T-cell (primary cell): ENCODE data around the gene SLC9A5. TPM values are rescaled to one million over a fixed set of nuclear protein-coding genes. Genes with fewer than 3 reads are reported as not detected.

ENCODE experiments used
- ATAC-seq, 4 experiments: fragments of 200-7000 bp in 3 of 4; fragments of 150-1000 bp in 1 of 4; cut with Tn5 transposase; replicated peaks in 1 of 4; 1 replicate in 3 of 4; 2 replicates in 1 of 4; pipeline ENCODE4 v1.10.0; 2021; ENCODE audit warnings: moderate library complexity in 3 of 4, mild to moderate bottlenecking in 2 of 4, moderate number of reproducible peaks in 1 of 4
- CTCF ChIA-PET, 2 donors: fragments of 300-600 bp; sonication (Branson Sonifier 250); formaldehyde crosslinking; loops; one replicate each; lab custom pipeline; 2022; ENCODE audit warnings: antibody characterized with exemption in 2 of 2; lab: Charles Lee
- POLR2A ChIA-PET, 2 donors: fragments of 300-600 bp; sonication (Branson Sonifier 250); formaldehyde crosslinking; loops; one replicate each; lab custom pipeline; 2022; ENCODE audit warnings: antibody characterized with exemption in 2 of 2; lab: Charles Lee
- DNase-seq, 35 experiments: peaks; one replicate each; pipeline versions ENCODE4 v3.0.0 to v3.0.0-alpha.2; 2013 to 2023
- H3K27ac ChIP-seq: one replicate; pipeline ENCODE4 v1.5.1; 2013; ENCODE audit warnings: low read length
- H3K27me3 ChIP-seq, 2 experiments: replicated peaks in 1 of 2; 1 replicate in 1 of 2; 2 replicates in 1 of 2; pipeline versions ENCODE4 v1.6.1 to v1.7.0; 2013; ENCODE audit warnings: low read length in 1 of 2, mixed read lengths in 1 of 2; ENCODE audit not compliant: control insufficient read depth in 2 of 2, insufficient read depth in 2 of 2; ENCODE audit errors: extremely low read depth in 1 of 2
- H3K36me3 ChIP-seq, 2 donors: 1 replicate in 1 of 2; 2 replicates in 1 of 2; pipeline versions ENCODE4 v1.6.1 to v1.7.0; 2013; ENCODE audit warnings: low read length in 1 of 2; ENCODE audit not compliant: control insufficient read depth in 2 of 2, insufficient read depth in 1 of 2; ENCODE audit errors: extremely low read depth in 1 of 2
- H3K4me1 ChIP-seq, 2 experiments: 1 replicate in 1 of 2; 2 replicates in 1 of 2; pipeline versions ENCODE4 v1.6.1 to v1.7.0; 2013; ENCODE audit warnings: low read length in 2 of 2, mixed read lengths in 1 of 2; ENCODE audit not compliant: insufficient read depth in 2 of 2, control insufficient read depth in 1 of 2; ENCODE audit errors: extremely low read depth in 1 of 2
- H3K4me3 ChIP-seq, 2 donors: 1 replicate in 1 of 2; 2 replicates in 1 of 2; pipeline versions ENCODE4 v1.5.1 to v1.7.0; 2013; ENCODE audit warnings: mild to moderate bottlenecking in 2 of 2, low read length in 1 of 2, moderate library complexity in 1 of 2; ENCODE audit not compliant: control insufficient read depth in 1 of 2; ENCODE audit errors: extremely low read depth in 1 of 2
- H3K9me3 ChIP-seq: 2 replicates; pipeline ENCODE4 v1.7.0; 2013
- H3K27ac Mint-ChIP-seq, 2 donors: one replicate each; pipeline ENCODE4 v1.8.0; 2020 to 2021; ENCODE audit warnings: mild to moderate bottlenecking in 2 of 2, mixed read lengths in 2 of 2
- H3K27me3 Mint-ChIP-seq, 2 donors: one replicate each; pipeline ENCODE4 v1.8.0; 2021 to 2022; ENCODE audit warnings: mixed read lengths in 2 of 2
- H3K36me3 Mint-ChIP-seq: one replicate; pipeline ENCODE4 v1.8.0; 2021; ENCODE audit warnings: mixed read lengths
- H3K4me1 Mint-ChIP-seq, 3 donors: one replicate each; pipeline ENCODE4 v1.8.0; 2020 to 2022; ENCODE audit warnings: mixed read lengths in 3 of 3, mild to moderate bottlenecking in 1 of 3
- H3K4me3 Mint-ChIP-seq, 3 donors: one replicate each; pipeline ENCODE4 v1.8.0; 2020 to 2022; ENCODE audit warnings: mild to moderate bottlenecking in 3 of 3, mixed read lengths in 3 of 3, moderate library complexity in 3 of 3
- H3K9me3 Mint-ChIP-seq, 3 donors: one replicate each; pipeline ENCODE4 v1.8.0; 2020 to 2022; ENCODE audit warnings: mixed read lengths in 3 of 3
- WGBS: methylation state at CpG from one replicate; pipeline ENCODE4 v1.1.5; 2013; ENCODE audit warnings: missing lambda C conversion rate; ENCODE audit not compliant: insufficient coverage; 5-methylcytosine and 5-hydroxymethylcytosine counted together
- total RNA-seq, 35 experiments: library from RNA in 6 of 35; stranded (reverse) in 6 of 35; fragments of 120-200 nt in 1 of 35; gene quantifications; one replicate each; pipeline versions ENCODE4 v1.2.1 to v1.2.4 and lab custom pipeline; 2013 to 2026

SLC9A5 gene
- total RNA-seq, 5 donors from 2014 or later (not counting 1 experiment from before 2014, with no cell fraction given): 1.4 to 2.3 (median 2.2) TPM

DNA sequence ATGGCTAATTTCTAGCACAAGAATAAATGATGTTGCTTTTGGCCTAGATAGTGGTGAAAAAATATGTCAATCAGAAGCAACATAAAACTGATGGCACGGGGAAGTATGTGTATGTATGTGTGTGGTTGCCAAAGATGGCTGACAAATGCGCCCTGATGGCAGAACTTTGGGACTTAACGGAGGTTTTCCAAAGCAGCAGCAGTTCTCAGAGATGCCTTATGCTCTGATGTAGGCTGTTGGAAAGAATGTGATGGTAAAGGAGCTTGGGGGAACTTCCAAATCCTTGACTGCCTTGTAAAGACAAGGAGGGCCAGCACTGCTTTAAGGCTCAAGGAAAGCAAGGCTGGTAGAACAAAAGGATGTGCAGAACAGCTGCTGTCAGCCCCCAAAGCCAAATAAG is 61.8 kb downstream of the SLC9A5 start:
- Histone ChIP-seq H3K4me3 (no peak overlapping the region), H3K9me3 (no peaks in the 10 kb centered on the region), H3K27me3 (no peaks in the 10 kb centered on the region), H3K27ac (no peak overlapping the region), H3K4me1 (no peaks in the 10 kb centered on the region), H3K36me3 (no peaks in the 10 kb centered on the region)
- Mint-ChIP-seq H3K27me3 (peaks cover 5 to 11% of the 10 kb centered on the region in 2 donors), H3K36me3 (no peaks in the 10 kb centered on the region), H3K4me3 (no peak overlapping the region), H3K9me3 (no peaks in the 10 kb centered on the region), H3K4me1 (peaks cover 0 to 10% (median 3%) of the 10 kb centered on the region in 3 donors), H3K27ac (no peak overlapping the region)
- ATAC-seq: no peak
- ChIA-PET CTCF (no interaction called here), POLR2A (no interaction called here)
- no peak for DNase-seq
- WGBS: 100% methylated on average over 3 of the region's 3 CpGs

DNA sequence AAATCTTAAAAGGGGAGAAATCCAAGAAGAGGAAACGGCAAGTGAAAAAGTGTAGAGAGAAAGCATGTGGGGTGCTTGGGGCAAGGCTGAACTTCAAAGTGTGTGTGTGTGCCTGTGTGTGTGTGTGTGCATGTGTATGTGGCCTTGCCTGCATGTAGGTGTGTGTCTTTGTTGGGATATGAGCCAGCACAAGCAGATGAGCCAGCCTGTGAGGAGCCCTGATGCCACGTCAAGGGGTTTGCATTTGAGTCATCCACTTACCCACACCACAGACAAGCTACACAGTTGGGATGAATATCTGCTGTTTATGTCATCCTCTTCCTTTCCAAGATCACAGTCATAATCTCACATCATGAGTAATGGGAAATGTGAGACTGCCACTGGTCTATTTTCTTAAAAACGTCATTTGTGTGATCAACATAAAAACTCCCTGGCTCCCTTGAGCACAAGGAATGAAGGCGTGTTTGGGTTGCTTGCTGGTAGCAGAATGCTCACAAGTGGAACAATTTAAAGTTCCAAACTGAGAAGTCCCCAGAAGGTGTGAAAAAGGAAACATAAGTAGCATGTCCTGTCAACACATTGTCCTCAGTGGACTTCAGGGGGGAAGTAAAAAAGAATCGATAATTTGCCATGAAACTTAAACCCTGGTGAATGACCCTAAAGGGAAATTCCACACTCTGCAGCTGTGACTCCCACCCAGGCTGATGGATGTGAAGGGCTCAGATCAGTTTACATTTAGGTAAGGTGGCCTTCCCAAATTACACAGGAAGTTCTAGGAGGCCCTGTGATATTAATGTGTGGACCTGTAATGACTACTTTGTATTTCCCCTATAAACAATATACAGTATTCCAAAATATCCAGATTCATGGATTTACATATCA is 63.1 kb downstream of the SLC9A5 start:
- DNase-seq (peak in 2 of 35 experiments; percentile 9 to 16), ATAC-seq (peak; percentile 43 to 53 (median 49))
- Histone ChIP-seq H3K36me3 (no peaks in the 10 kb centered on the region), H3K9me3 (no peaks in the 10 kb centered on the region), H3K27me3 (peaks cover 0 to 6% of the 10 kb centered on the region in 2 experiments), H3K4me3 (no peak overlapping the region), H3K4me1 (no peaks in the 10 kb centered on the region), H3K27ac (no peak overlapping the region)
- WGBS: 28% methylated on average over 2 of the region's 5 CpGs
- no peak overlapping the region for H3K27ac Mint-ChIP-seq
- peaks cover 4% of the 10 kb centered on the region in 2 donors for H3K27me3 Mint-ChIP-seq
- no peaks in the 10 kb centered on the region for H3K36me3 Mint-ChIP-seq
- POLR2A ChIA-PET: no interaction called here
- no peak overlapping the region for H3K4me3 Mint-ChIP-seq
- CTCF ChIA-PET: no interaction called here
- H3K9me3 Mint-ChIP-seq: no peaks in the 10 kb centered on the region
- H3K4me1 Mint-ChIP-seq: peaks cover 0 to 10% (median 3%) of the 10 kb centered on the region in 3 donors

DNA sequence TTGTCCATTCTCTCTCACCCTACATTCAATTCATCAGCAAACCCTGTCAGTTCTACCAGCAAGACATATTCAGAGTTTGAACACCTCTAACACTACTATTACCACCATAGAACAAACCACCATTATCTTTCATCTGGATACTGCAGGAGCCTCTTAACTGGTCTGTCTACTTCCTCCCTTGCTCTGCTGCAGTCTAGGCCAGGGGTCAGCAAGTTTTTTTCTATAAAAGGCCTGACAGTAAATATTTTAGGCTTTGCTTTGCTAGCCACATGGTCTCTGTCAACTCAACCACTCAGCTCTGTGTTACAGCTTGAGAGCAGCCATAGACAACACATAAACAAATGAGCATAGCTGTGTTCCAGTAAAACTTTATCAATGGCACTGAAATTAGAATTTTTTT is 63.9 kb downstream of the SLC9A5 start:
- ChIA-PET CTCF (no interaction called here), POLR2A (no interaction called here)
- Mint-ChIP-seq H3K4me1 (peaks cover 0 to 10% (median 3%) of the 10 kb centered on the region in 3 donors), H3K9me3 (no peaks in the 10 kb centered on the region), H3K27me3 (peaks cover 4% of the 10 kb centered on the region in 2 donors), H3K27ac (no peak overlapping the region), H3K36me3 (no peaks in the 10 kb centered on the region), H3K4me3 (no peak overlapping the region)
- ATAC-seq (no peak), DNase-seq (no peak)
- Histone ChIP-seq H3K4me1 (no peaks in the 10 kb centered on the region), H3K27ac (no peak overlapping the region), H3K27me3 (peaks cover 0 to 10% of the 10 kb centered on the region in 2 experiments), H3K9me3 (no peaks in the 10 kb centered on the region), H3K4me3 (no peak overlapping the region), H3K36me3 (no peaks in the 10 kb centered on the region)

DNA sequence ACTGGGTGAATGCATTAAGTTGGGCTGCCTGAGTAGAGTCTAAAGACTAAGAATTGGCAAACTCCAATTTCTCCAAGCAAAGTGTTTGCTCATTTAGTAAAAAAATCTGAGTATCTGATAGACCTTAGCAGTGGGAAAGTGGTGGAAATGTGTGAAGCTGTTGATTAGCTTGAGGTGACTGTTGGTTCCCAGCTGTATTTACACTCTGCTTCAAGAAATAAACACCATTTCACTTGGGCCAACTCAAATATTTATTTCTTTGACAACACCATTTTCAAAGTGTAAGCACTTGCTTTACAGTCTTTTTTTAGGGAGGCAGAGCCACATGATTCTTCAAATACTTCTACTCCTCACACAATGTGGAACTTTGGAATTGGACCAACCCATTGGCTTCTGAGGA is 69.1 kb downstream of the SLC9A5 start:
- peaks cover 28 to 39% of the 10 kb centered on the region in 2 donors for H3K27me3 Mint-ChIP-seq
- no peak overlapping the region for H3K27ac Mint-ChIP-seq
- no peaks in the 10 kb centered on the region for H3K9me3 ChIP-seq
- no peak overlapping the region for H3K4me3 Mint-ChIP-seq
- peaks cover 0 to 20% of the 10 kb centered on the region in 2 experiments for H3K27me3 ChIP-seq
- H3K9me3 Mint-ChIP-seq: no peaks in the 10 kb centered on the region
- H3K27ac ChIP-seq: no peak overlapping the region
- no peak for ATAC-seq
- no peaks in the 10 kb centered on the region for H3K36me3 ChIP-seq
- ChIA-PET CTCF (no interaction called here), POLR2A (no interaction called here)
- no peak overlapping the region for H3K4me3 ChIP-seq
- H3K4me1 Mint-ChIP-seq: no peaks in the 10 kb centered on the region
- no peaks in the 10 kb centered on the region for H3K4me1 ChIP-seq
- H3K36me3 Mint-ChIP-seq: no peaks in the 10 kb centered on the region
- DNase-seq: no peak

Other genes with a start within 250 kb of the SLC9A5 start
- gene CBFB, start 219.8 kb upstream of the SLC9A5 start, total RNA-seq: 100 to 1,000 TPM in 2 of 5 donors, 10 to 100 TPM in 3; 80.0 to 115 (median 96.5) TPM
- 10 to 100 TPM; 19.4 to 23.0 (median 20.1) TPM for gene PHAF1, start 139.0 kb upstream of the SLC9A5 start, total RNA-seq
- gene B3GNT9, start 98.0 kb upstream of the SLC9A5 start, total RNA-seq: 1 to 10 TPM; 3.0 to 9.5 (median 4.9) TPM
- 100 to 1,000 TPM in 3 of 5 donors, 10 to 100 TPM in 2; 58.3 to 179 (median 123) TPM for gene TRADD, start 89.1 kb upstream of the SLC9A5 start, total RNA-seq
- gene FBXL8, start 89.0 kb upstream of the SLC9A5 start, total RNA-seq: 10 to 100 TPM; 18.5 to 69.7 (median 43.7) TPM
- gene HSF4, start 84.2 kb upstream of the SLC9A5 start, total RNA-seq: 10 to 100 TPM; 22.3 to 66.3 (median 39.1) TPM
- gene NOL3, start 78.4 kb upstream of the SLC9A5 start, total RNA-seq: 1 to 10 TPM; 2.1 to 8.0 (median 5.2) TPM
- gene MATCAP1, start 65.0 kb upstream of the SLC9A5 start, total RNA-seq: 10 to 100 TPM; 11.3 to 16.5 (median 14.8) TPM
- under 1 TPM in 1 of 5 donors, not detected in 4; 0.25 TPM for gene EXOC3L1, start 58.8 kb upstream of the SLC9A5 start, total RNA-seq
- 10 to 100 TPM; 59.4 to 97.1 (median 83.1) TPM for gene E2F4, start 56.8 kb upstream of the SLC9A5 start, total RNA-seq
- gene ELMO3, start 49.8 kb upstream of the SLC9A5 start, total RNA-seq: 10 to 100 TPM in 1 of 5 donors, 1 to 10 TPM in 4; 3.8 to 11.7 (median 8.8) TPM
- gene TMEM208, start 21.8 kb upstream of the SLC9A5 start, total RNA-seq: 10 to 100 TPM; 28.5 to 40.3 (median 34.8) TPM
- gene FHOD1, start 1.5 kb upstream of the SLC9A5 start, total RNA-seq: 10 to 100 TPM; 31.0 to 92.5 (median 66.2) TPM
- 10 to 100 TPM; 19.4 to 27.5 (median 24.9) TPM for gene PLEKHG4, start 30.6 kb downstream of the SLC9A5 start, total RNA-seq
- gene KCTD19, start 77.8 kb downstream of the SLC9A5 start, total RNA-seq: not detected
- not detected for gene LRRC36, start 77.8 kb downstream of the SLC9A5 start, total RNA-seq
- under 1 TPM in 2 of 5 donors, not detected in 3; 0.18 to 0.23 TPM for gene TPPP3, start 144.5 kb downstream of the SLC9A5 start, total RNA-seq
- gene ZDHHC1, start 167.5 kb downstream of the SLC9A5 start, total RNA-seq: under 1 TPM in 4 of 5 donors, not detected in 1; 0.26 to 0.85 (median 0.47) TPM
- gene HSD11B2, start 182.1 kb downstream of the SLC9A5 start, total RNA-seq: under 1 TPM in 3 of 5 donors, not detected in 2; 0.20 to 0.32 (median 0.29) TPM
- 10 to 100 TPM; 41.5 to 49.6 (median 45.8) TPM for gene ATP6V0D1, start 232.2 kb downstream of the SLC9A5 start, total RNA-seq
- gene AGRP, start 234.6 kb downstream of the SLC9A5 start, total RNA-seq: not detected